MM.1S (cell line): Measurements from ENCODE around the gene BEGAIN.

Experiments used
- CTCF ChIP-seq: fragments of 300-600 bp; sonication (generic); IDR thresholded peaks from 2 replicates; pipeline ENCODE4 v1.5.1; 2016; ENCODE audit warnings: antibody characterized with exemption, low read length, mixed read lengths
- EZH2 ChIP-seq: fragments of 300-600 bp; sonication (generic); optimal IDR thresholded peaks from 2 replicates; pipeline ENCODE3; 2017; ENCODE audit warnings: low read depth, mild to moderate bottlenecking, antibody characterized with exemption, low read length, mixed read lengths
- EZH2phosphoT487 ChIP-seq: fragments of 300-600 bp; sonication (generic); IDR thresholded peaks from 2 replicates; pipeline ENCODE4 v1.6.1; 2018; ENCODE audit warnings: antibody characterized with exemption, low read length

GRCh38 chr14:100609331-100609870, 22.2 kb upstream of the BEGAIN start:
- TF ChIP-seq EZH2phosphoT487 (no peak), EZH2 (no peak), CTCF (no peak)
